HG03469 (cell line): ENCODE measurements around the gene HEG1.

Experiments
- ATAC-seq: cut with Tn5 transposase; IDR thresholded peaks from one replicate; pipeline ENCODE4 v1.9.1; 2021; ENCODE audit warnings: mild to moderate bottlenecking, moderate library complexity, moderate number of reproducible peaks; ENCODE audit not compliant: unreplicated experiment

The HEG1 gene

DNA sequence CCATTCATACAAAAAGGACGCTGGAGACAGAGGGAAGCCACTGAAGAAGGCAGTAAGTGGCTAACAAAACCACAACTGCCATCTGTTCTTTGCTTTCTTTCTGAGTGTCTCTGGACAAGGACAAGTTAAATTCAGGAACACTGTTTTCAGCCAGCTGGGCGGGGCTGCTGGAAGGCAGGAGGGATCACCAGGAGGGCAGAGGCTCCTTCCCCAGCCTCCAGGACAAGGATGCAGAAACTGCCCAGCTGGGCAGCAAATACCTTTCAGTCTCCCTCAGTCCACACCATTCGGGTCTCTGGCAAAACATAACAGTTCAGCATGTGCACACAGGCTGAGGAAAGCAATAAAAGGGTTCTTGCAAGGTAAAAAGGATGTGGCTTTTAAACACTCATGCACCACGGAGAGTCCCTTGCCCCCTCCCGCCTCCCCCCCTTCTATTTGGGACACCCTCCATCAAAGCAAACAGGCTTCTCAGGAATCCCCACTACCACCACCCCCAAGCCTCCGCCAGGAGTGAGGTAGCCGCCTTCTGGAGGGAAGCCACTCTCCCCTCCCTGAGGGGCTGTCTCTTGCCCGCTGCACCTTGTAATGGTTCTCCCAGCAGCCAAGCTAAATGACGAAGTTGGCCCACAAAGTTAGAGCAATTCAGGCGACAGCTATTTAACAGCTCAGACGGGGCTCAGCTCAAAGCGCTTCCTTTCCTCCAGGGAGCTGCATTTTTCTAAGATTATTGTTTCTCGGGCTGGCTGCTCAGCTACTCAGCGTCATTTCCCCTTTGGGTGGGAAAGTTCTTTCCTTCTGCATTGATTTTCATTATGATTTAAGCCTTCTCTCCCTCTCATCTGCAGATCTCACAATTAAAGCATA lies 3.8 kb downstream of the HEG1 start:
- no peak for ATAC-seq

DNA sequence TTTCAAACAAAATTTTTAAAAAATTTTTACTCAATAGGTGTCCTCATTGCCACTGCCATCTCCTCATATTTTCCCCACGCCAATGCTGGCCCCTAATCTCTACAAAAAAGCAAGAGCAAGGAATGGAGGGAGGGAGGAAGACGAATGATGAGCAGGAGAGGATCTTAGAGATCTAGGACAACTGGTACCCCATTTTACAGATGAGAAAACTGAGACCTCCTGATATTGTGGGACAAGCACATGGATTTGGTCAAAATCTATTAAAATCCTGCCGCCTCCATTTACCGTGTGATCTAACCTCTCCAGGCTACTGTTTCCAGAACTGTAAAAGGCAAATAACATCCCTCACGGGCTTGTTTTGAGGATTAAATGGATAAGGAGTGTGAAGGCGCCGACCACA lies 4.6 kb downstream of the HEG1 start:
- ATAC-seq, result no peak

- ATAC-seq, result no peak
These were observed 5.2 kb downstream of the HEG1 start for GRCh38 chr3:125050488-125051090.

DNA sequence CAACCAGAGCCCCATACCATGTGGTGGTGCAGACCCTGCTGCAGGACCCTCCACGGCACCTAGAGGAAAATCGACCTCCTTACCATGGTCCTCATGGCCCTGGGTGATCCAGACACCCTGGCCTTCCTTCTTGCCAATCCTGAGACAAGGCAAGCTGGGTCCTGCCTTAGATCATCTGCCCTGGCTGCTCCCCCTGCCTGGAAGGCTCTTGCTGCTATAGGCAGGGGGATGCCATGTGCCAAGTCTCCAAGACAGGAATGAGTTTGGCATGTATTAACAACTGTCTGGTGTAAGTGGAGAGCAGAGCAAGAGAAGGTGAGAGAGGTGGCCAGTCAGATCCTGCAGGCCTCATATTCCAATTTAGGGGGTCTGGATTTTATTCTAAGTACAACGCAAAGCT lies 7.5 kb downstream of the HEG1 start:
- no peak for ATAC-seq

DNA sequence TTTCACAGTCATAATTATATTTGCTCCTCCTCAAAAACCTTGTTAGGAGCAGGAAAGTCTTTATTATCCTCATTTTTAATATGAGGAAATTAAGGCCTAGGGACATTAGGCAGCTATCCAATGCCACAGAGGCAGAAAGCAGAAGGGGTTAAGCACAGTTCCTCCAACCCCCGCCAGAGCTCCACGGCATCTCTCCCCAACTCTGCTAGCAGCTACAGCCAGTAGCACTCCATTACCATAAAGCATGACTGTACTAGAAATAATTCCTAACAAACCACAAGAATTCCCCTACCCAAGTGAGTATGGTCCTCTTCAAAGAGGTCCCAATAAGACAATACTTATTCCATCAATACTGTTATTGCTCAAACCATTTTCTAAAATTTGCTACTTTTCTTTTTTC lies 9.8 kb downstream of the HEG1 start:
- ATAC-seq, result no peak

DNA sequence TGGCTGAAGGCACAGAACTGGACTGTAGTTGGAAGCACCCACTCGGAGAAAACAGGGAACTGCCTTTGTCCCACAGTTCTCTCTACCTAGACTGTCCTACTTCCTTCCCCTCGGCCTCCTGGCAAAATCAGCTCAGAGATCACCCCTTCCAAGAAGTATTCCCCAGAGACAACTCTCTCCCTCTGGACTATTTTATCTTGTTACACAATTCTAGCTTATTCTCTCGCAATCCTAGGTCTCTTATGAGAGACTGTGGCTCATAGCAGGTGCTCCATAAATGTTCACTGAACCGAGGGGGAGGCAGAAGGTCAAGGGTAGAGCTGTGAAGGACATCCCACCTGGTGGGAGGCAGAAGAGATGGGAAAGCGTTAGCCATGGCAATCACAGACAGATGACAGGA lies 10.6 kb downstream of the HEG1 start:
- no peak for ATAC-seq

DNA sequence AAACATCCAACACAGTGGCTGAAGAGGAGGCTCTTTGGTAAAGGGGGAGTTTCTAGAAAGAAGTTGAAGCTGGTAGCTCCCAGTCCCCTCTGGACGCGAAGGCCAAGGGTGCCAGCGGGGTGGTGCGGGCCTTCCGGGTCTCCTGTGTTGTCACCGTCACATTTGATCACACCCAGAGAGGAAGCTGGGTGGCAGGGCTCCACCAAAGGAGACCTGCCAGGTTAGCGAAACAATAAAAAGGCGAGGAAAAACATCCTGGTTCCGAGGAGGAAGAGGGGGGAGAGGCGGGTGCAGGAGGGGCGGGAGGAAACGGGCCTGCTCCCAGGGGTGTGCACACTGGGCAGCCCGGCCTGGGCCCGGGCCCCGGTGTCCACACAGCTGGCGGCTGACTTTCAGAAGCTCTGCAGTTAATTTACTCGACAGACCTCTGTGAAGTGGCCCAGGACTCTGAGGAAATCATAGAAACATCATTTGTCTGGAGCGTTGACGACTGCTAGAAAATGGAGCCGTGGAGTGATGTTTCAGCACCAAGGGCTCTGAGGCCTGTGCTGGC lies 12.1 kb downstream of the HEG1 start:
- no peak for ATAC-seq

DNA sequence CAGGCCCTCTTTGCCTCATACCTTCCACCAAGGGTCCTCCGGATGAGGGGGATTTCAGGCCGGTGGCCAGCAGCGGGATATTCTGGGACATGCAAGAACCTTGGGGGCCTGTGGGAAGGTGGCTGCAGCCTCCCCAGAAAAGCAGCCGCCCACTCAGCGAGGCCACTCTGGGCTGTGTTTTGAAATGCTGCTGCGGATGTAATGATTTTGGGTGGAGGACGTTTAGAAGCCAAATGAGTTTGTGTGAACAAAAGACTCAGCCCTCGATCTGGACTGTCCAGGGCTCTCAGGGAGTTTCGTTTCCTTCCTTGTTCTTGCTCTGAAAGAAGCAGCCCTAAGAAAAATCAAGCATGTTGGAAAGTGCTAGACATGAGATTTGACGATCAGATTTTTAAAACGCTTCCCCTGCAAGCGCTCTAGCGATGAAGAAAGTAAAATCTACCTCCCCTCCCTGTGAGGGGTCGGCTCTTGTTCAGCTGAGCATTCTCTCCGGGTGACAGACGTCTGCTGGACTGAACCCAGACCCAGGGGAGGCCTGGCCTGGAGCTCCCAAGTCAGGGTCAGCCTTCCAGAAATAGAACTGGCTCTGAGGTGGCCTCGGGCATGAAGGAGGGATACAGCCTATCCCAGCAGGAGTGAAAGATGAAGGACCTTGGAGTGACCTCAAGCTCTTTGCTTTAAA lies 12.9 kb downstream of the HEG1 start:
- ATAC-seq, result no peak

DNA sequence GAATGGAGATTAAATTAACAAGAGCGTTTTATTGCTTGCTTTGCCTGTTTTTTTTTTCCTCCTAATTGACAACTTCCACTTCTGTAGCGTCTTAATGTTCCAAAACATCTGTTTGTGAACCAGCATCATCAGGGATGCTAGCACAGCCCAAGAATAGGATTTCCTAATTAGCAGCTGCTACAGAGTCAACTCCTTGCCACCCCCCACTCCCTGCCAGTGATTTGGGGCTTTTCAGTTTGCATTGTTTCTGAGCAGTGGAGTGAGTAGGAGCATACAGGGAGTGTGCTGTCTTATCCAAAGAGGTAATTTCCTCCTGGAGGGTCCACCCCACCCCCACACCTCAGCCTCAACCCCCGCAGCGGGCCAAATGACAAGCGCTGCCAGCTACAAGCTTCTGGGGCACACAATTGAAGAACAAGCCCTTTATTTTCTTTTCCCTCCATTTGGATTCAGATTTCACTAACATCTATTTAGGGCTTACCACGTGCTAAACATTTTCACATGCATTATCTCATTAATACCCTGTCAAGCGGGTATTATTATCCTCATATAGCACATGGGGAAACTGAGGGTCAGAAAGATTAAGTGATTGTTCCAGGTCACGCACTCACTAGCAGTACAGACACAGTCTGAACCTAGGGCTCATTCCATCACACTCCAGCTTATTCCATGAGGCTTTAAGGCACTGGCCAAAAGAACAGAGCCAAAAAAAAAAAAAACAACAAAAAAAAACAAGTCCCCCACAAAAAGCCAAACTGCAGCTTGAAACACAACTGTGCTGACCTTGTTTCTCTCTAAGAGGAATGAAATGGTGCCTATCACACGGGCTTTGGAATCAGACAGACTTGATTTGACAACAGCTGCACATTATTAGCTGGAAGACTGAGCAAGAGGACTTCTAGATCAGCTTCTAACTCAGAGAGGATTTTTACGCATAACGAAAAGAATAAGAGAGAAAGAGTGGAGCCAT lies 16.4 kb downstream of the HEG1 start:
- ATAC-seq, result no peak

DNA sequence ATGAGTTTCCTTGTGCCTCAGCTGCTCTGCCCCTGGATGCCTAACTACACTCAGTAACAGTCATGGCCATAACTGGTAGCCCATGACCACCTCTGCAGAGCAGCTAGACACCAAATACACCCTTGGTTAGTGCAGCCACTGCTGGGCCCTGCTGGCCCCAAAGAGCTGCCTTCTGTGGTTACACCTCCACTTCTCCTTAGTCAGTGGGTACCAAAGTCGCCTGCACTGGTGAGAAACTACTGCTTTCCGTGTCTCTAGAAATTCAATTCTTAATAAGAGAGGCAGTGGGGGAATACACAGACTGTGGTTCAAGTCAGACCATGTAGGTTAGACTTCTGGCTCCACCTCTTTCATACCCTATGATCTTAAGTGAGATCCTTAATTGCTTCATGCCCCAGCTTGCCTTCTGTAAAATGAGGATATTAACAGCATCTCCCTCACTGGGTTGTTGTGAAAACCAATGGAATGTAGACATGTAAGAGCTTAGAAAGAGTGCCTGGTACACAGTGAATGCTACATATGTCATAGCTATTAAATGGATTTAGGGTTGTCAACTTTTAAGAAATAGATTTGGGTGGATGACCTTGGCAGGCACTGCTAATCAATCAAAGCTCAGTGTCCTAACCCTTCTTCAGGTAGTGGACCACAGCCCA lies 18.2 kb downstream of the HEG1 start:
- no peak for ATAC-seq

DNA sequence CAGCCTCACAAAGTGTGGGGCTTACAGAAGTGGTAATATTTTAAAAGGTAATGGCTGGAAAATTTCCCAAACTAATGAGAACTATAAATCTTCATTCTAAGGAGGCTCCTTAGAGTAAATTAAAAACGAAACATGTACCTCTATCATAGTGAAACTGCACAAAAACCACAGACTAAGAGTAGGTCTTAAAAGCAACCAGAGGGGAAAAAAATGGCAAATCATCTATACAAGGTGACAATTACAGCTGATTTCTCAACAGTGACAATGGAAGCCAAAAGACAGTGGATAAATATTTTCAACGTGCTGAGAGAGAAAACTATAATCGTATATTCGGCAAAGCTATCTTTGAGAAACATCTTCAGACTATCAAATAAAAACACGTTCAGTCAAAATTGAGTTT lies 20.6 kb downstream of the HEG1 start:
- ATAC-seq, result no peak

GRCh38 chr3:125033616-125034015 lies 22.2 kb downstream of the HEG1 start:
- no peak for ATAC-seq

DNA sequence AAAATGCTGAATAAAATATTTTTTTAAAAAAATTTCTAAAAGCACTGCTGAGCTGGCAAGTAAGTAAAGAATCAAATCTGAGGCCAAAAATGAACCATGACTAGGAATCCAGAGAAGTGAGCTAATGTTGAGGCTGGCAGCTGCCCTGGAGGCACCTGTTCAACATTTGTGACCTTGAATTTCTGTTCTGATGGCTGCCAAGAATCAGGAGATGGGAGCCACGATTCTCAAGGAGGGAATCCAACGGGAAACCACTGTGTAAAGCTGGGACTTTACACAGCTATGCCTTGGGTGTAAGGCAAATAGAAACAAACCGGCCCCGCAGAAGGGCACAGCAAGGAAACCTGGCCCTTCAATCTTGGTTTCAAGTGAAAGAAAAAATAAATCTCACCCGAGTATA lies 22.7 kb downstream of the HEG1 start:
- no peak for ATAC-seq

DNA sequence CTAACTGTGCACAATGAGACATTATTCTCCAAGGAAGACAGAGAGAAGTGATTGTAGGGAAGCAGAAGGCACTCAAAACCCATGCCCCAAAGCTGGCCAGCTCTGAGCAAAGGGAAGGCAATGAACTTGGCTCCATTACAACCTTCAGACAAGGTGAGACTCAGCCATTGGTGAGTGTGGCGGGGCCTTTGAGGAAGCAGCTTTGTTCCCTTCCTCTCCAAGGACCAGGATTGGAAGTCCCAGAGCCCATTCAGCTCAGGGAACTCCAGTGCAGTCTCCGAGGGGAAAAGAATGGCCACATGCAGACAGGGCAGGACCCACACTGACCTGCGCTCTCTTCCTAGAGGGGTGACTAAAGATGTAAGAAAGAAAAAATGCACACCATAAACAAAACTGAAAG lies 23.1 kb downstream of the HEG1 start:
- ATAC-seq, result no peak

- no peak for ATAC-seq
These were observed 23.6 kb downstream of the HEG1 start for GRCh38 chr3:125032100-125032643.

DNA sequence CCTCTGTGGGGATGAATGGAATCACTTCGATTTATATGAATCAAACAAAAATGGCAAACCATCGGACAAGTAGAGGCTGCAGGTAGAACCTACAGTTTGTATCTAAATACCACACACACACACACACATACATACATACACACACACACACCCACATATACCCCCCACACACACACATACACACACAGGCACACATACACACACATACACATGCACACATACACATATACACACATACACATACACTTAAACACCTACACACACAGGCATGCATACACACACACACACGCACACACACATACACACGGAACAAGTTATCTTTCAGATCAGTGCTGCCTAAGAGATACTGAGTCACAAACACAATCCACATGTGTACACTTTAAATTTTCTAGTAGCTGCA lies 24.3 kb downstream of the HEG1 start:
- ATAC-seq, result no peak

- no peak for ATAC-seq
These were observed 27.1 kb downstream of the HEG1 start for GRCh38 chr3:125028657-125029056.

DNA sequence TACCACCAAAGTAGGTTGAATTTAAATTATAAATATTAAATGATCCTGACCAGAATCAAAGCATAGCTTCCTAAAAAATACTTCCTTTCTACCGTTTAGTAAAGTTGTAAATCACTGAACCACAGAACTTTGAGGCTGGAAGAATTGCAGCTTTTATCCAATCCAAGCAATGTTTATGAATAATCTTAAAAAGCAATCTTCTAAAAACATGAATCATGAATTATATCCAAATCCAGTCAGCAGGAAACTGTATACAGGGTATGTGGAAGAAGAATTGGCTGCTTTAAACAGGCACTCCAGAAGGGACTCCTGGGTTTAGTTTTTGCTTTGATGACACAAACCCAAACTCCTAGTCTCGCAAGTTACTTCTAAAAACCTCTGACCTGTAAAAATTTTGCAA lies 30.2 kb downstream of the HEG1 start:
- no peak for ATAC-seq

DNA sequence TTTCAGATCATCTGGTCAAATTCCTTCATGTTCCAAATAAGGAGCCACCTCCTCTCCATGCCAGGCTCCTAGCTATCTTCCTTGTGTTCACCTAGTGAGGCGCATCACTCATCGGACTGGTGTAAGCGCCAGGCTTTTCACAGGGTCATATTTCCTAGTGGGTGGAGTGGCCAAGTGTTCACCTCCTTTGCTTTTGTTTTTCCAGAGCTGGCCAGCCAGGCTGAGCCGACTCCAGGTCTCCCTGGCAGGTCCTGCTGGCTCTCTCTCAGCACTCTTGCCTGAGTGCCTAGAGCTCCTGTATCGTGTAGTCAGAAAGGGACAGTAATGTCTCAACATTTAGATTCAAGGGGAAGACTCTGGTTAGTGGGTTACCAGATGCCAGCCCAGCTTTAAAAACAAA lies 31.0 kb downstream of the HEG1 start:
- no peak for ATAC-seq
